KOPT-K1 (cell line): ENCODE measurements around the gene GADD45A.

Source experiments
- H3K27ac ChIP-seq: fragments of 200-600 bp; sonication (generic); 2 replicates; pipeline ENCODE4 v1.5.1; 2016; ENCODE audit warnings: antibody characterized with exemption, mild to moderate bottlenecking, low read depth, low read length; ENCODE audit not compliant: poor library complexity, severe bottlenecking
- H3K36me3 ChIP-seq: fragments of 200-600 bp; sonication (generic); 2 replicates; pipeline ENCODE4 v1.5.1; 2017; ENCODE audit warnings: antibody characterized with exemption, mild to moderate bottlenecking, low read length, moderate library complexity; ENCODE audit not compliant: insufficient read depth
- H3K9me3 ChIP-seq: fragments of 200-600 bp; sonication (generic); 2 replicates; pipeline ENCODE4 v1.5.1; 2017; ENCODE audit warnings: antibody characterized with exemption, low read length, mild to moderate bottlenecking; ENCODE audit not compliant: insufficient read depth, poor library complexity, severe bottlenecking

GADD45A gene

DNA sequence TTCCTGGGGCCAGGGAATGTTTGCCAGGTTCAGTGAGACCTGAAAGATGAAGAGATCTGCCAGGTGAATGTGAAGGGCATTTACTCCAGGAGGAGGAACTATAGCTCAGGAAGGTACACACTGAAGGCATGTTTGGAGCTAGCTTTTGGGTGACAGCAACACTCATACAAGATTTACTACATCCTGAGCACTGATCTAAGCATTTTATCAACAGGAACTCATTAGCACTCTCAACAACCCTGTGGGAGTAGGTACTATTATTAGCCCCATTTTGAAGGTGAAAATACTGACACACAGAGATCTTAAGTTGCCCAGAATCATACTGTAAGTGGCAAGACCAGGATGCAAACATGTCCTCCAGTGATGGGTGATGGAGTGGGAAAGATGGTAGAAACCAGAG lies 6.7 kb downstream of the GADD45A start:
- Histone ChIP-seq H3K9me3 (no peaks in the 10 kb centered on the region), H3K36me3 (no peaks in the 10 kb centered on the region), H3K27ac (no peak overlapping the region)

DNA sequence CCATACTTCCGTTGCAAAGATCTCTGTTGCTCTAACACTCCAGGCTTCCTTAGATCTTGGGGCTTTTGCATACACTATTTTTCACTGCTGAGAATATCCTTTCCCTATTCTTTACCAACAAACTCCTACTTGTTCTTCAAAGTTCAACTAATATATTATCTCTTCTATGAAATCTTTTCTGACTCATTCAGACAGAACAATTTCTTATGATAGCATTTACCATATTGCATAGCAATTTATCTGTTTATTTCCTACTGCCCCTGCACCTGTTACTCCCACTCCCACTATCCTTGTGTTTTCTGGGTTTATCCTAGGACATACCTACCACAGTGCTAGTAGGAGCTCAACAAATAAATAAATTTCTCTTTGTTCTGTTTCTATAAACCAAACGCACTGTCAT lies 11.0 kb downstream of the GADD45A start:
- Histone ChIP-seq H3K27ac (no peak overlapping the region), H3K9me3 (no peaks in the 10 kb centered on the region), H3K36me3 (no peaks in the 10 kb centered on the region)

DNA sequence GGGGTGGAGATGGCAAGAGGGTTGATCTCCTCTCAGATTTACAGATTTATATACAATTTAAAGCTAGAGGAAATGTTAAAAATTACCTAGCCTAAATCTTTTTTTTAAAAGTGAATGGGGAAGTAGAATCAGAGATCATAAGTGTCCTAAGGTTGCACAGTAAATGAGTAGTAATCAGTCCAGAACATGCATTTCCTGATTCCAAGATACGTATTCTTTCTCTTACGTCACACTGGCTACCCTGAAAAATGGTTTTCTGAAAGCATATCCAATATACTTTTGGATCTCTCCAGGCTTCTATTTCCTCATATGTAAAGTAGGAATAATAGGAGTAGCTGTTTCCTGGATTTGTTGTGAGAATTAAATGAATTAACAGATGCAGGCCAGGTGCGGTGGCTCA lies 11.7 kb downstream of the GADD45A start:
- no peaks in the 10 kb centered on the region for H3K9me3 ChIP-seq
- no peak overlapping the region for H3K27ac ChIP-seq
- H3K36me3 ChIP-seq = no peaks in the 10 kb centered on the region

DNA sequence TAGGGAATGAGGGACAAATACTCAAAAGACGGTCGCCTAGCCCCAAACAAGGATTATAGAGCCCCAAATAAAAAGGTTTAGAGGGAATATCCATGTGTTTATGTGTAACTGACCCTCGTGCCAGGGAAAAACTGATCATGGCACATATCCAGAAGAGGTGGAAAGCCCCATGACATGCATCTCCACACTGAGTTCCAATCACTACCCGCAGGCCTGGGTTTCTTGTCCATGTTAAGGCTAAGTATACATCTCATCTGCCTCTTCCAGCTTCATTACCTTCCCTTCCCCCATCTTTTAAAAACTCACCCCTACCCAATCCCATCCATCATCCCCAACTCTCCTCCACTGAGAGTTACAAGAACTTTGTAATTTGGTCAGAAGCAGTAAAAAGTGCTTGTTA lies 15.2 kb downstream of the GADD45A start:
- no peak overlapping the region for H3K27ac ChIP-seq
- no peaks in the 10 kb centered on the region for H3K9me3 ChIP-seq
- no peaks in the 10 kb centered on the region for H3K36me3 ChIP-seq

DNA sequence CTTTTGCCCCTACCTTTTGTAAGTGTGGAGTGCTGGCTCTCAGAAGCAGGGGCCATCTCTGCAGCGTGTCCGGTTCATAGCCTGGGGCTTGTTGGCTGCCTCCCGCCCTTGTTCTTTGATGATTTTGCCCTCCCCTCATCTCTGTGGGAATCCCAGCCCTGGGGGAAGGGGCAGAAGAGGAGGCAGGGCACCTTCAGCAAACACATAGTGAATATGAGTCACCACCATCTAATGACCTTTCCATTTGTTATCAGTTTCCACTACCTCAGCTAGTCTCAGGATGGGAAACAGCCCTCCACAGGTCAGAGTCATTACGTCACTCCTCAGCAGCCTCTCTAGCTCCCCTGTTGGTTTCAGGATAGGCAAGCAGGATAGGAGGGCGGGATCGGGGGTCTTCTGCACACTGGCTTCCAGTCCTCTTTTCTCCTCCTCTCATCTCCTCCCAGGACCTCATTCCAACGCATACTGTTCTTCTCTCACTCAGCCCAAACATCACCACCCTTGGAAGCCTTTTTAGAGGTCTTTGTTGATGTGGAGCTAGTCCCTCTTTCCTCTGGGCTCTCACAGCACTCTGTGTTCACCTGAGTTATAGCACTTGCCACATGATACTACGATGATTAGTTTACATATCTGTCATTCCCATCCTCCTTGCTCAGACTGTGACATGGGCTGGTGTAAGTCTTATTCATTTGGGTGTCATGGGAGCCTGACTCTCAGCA lies 15.8 kb downstream of the GADD45A start:
- Histone ChIP-seq H3K36me3 (no peaks in the 10 kb centered on the region), H3K27ac (no peak overlapping the region), H3K9me3 (no peaks in the 10 kb centered on the region)

DNA sequence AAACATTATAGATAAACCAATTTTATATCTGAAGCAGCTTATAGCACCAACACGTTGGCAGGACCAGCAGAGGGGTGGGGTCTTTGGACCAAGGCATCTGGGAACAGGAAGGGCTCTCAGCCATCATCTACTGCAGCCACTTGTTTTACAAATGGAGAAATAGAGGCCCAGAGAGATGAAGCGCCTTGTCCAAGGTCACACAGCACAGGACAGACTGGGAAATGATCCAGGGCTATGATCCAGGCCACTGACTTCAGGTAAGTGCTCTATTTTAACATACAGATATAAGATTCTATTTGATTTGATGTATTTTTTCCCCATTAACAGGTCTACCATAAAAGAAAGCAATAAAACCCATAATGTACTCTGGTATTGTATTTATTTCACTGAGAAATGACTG lies 16.9 kb downstream of the GADD45A start:
- Histone ChIP-seq H3K9me3 (no peaks in the 10 kb centered on the region), H3K36me3 (no peaks in the 10 kb centered on the region), H3K27ac (no peak overlapping the region)

DNA sequence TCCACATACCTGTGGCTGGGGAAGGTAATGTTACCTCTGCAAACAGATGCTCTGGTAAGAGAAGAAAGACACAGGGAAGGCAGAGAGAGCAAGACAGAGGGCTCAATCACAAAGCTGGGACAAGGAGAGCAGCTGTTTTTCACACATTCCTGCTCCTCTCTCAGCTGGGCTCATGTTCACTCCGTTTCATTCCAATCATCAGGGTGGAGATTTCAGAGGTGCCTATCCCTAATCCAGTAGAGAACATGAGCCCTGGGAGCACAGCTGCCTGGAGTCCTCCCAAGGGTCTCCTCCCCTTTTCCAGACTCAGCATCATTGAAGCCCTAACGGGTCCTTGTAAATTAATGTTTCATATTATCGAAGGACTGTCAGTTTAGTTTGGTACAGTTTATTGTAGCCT lies 19.4 kb downstream of the GADD45A start:
- H3K36me3 ChIP-seq = no peaks in the 10 kb centered on the region

DNA sequence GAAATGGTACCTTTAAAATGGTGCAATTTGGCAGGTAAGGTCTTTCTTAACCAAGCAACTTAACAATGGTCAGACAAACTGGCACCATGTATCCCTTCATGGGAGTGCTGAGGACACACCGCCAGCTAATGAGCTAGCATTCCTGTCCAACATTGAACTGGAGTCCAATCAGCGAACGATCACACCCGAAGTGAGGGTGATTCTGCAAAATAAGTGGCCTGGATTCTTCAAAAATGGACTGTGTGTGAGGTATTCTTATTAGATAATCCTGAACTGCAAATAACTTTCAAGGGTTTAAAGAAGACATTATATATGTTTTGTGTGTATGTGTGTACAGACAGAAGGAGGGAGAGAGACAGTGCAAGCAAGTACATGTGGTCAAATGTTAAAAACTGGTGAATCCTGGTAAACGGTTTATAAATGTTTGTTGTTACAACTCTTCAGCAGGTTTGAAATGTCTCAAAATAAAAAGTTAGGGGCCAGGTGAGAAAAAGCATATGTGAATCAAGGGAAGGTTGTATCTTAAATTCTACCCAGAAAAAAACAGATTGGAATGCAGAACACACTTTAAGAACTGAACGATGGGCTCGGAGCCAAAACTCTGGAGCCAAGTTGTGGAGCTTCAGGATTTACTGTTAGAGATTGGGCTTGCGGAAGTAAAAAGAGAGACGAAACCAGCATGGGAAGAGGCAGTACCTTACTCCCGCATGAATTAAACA lies 20.9 kb downstream of the GADD45A start:
- Histone ChIP-seq H3K27ac (no peak overlapping the region), H3K9me3 (no peaks in the 10 kb centered on the region)

More for the DNA sequence above, 19.4 kb downstream of the GADD45A start:
- H3K27ac ChIP-seq = no peak overlapping the region
- no peaks in the 10 kb centered on the region for H3K9me3 ChIP-seq

DNA sequence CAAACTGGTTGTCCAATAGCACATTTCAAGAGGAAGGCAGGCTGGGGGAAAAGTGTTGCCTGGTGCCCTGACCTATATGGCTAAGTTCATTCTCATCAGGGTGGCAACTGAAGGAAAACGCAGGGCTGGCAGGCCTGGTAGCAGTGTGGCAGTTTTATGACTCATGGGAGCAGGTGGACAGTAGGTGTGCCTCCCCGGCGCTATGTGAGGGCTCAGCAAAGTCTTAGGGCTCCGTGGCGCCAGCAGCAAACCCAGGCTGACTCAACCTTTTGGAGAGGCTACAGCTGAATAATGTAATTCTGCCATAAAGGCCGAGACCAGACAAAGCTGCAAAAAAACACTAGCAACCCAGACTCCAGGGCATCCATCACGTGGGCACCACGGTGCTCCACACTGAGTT lies 23.6 kb downstream of the GADD45A start:
- no peaks in the 10 kb centered on the region for H3K36me3 ChIP-seq
- H3K9me3 ChIP-seq = no peaks in the 10 kb centered on the region
- H3K27ac ChIP-seq = no peak overlapping the region

More for the DNA sequence above, 20.9 kb downstream of the GADD45A start:
- H3K36me3 ChIP-seq = no peaks in the 10 kb centered on the region

DNA sequence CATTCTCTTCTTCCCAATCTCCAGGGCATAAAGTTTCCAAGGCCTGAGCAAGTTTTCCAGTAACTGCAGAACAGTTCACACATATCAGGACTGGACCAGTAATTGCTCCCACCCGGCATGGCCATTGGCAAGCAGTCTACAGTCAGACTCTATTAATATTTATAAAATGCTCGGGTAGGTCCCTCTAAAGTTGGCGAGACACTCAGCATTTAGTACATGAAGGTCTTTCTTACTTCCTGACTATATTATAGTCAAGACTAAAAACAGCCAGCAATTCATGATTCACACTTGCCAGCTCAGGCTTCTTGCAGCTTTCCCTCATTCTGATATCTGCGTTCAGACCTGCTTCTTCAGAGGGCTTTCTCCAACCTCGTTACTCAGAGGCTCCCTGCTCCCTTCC lies 25.4 kb downstream of the GADD45A start:
- Histone ChIP-seq H3K36me3 (no peaks in the 10 kb centered on the region), H3K9me3 (no peaks in the 10 kb centered on the region), H3K27ac (no peak overlapping the region)

DNA sequence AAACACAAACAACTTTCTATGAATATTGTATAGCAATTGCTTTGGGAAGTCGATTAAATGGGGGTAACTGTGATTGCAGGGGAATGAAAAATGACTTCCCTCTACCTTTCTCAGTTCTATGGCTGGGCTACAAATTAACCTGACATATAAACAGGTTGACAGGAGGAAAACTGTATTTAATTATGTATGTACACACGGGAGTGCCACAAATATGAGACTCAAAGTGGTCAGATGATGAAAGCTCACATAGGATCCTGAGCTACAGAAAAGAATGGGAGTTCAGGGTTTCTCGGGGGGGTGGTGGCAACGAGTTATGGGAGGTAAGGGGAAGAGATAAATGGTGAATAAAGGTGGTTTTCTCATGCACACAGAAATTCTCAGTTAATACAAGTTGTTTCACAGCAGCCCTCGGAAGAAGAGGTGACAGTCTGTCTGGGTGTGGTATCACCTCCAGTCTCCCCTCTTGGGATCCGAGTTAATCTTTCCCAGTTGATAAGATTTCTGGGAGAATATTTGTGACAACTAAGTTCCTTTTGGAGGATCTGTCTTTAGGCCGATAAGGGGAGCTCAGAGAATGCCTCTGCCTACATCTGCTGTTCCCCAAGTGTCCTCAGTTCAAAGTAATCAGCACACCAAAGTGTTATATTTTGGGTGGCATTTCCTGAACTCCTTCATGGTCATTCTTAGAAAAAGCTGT lies 26.3 kb downstream of the GADD45A start:
- H3K36me3 ChIP-seq = no peaks in the 10 kb centered on the region
- H3K27ac ChIP-seq = no peak overlapping the region
- H3K9me3 ChIP-seq = no peaks in the 10 kb centered on the region

DNA sequence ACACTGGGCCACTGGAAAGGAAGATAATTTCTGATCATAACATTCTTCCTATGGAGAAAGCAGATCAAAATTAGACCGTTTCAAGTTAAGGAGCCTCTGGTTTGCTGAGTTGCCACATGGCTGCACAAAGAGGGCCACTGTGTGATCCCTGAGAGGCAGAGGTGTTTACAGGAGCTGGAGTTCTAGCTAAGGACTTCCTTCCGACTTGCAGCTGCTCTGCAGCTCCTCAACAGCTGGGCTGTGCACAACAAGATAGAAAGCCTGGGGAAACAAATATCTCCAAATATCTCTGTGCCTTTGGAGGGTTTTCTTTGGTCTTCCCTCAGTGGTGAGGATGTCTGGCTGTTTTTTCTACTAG lies 26.8 kb downstream of the GADD45A start:
- H3K36me3 ChIP-seq = no peaks in the 10 kb centered on the region
- no peaks in the 10 kb centered on the region for H3K9me3 ChIP-seq
- H3K27ac ChIP-seq = no peak overlapping the region

DNA sequence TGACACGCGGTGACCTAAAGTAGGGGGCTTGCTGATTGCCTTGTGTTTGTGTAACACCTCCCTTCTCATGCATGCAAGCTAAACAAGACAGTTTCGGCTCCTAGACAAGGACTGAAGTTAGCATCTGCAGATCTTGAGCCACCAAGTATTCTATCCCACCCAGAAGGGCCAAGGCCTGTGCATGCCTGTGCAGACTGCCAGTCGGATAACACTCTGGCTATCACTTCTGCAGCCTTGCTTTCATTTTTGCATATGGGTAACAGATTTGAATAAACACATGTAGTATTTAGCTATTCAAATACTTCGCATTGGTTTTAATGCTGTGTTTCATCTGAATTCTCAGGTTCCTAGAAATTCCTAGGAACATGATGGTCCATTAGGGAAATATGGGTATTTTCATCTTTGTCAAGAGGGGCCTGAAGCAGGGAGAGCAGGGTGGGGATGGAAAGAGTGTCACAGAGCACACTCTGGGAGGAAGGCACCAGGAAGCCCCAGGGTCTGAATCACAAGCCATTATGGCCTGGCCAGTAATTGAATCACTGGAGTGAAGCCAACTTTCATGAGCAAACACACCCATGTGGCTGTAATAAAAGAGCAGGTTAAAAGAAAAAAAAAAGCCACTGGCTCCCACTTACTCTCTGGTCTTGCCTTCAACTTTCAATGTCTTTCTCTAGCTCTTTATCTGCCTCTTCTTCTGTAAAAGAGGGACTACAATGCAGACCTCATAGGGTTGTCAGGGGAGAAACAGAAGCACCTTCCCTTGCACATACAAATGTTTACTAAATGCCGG lies 28.3 kb downstream of the GADD45A start:
- no peak overlapping the region for H3K27ac ChIP-seq
- H3K9me3 ChIP-seq = no peaks in the 10 kb centered on the region
- H3K36me3 ChIP-seq = no peaks in the 10 kb centered on the region

DNA sequence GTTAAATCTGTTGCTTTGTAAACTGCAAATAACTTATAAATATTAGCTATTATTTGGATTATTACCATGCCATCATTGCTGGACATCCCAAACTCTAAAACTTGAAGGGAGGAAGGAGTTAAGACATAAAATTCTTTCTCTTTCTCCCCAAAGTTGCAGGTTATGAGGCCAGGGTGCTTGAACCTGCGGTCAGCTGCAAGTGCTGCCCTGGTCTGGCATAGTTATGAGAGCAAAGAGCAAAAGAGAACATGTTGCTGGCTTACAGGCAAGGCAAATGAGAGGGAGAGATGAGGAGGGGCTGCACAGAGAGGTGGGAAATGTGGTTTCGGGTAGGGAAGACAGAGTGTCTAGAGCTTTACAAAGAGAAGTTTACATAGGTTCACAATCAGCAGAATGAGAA lies 30.8 kb downstream of the GADD45A start:
- no peaks in the 10 kb centered on the region for H3K36me3 ChIP-seq
- no peak overlapping the region for H3K27ac ChIP-seq
- no peaks in the 10 kb centered on the region for H3K9me3 ChIP-seq

DNA sequence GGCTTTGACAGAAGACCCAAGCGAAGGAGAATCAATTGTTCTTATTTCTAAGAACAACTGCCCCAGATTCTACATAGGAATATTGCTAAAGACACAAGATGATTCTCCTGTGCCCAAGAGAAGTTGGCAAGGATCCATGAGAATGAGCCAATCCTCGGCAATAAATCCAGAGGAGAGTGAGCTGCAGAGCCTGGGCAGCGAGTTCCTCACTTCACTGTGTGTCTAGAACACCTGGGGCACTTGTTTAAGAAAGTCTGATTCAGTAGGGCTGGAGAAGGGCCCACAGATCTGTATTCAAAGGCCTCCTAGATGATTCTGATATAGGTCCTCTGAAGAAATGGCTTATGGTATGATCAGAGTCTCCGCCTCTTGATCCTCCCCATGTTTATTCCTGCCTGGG lies 31.8 kb downstream of the GADD45A start:
- Histone ChIP-seq H3K27ac (no peak overlapping the region), H3K9me3 (no peaks in the 10 kb centered on the region), H3K36me3 (no peaks in the 10 kb centered on the region)
